Measurements from ENCODE around the gene SIX2. TPM values are rescaled to one million over a fixed set of nuclear protein-coding genes. Genes with fewer than 3 reads are reported as not detected.

SIX2 gene
- total RNA-seq, 1 experiment from 2014 or later, result not detected

- no peak for DNase-seq (ENCODE audit: low spot score)
These were observed 42.2 kb downstream of the SIX2 start for GRCh38 chr2:44967056-44967455.

GRCh38 chr2:44965684-44966083 is 43.6 kb downstream of the SIX2 start:
- DNase-seq (ENCODE audit: low spot score), result peak; percentile 25

GRCh38 chr2:44964752-44965236 is 44.5 kb downstream of the SIX2 start:
- no peak for DNase-seq (ENCODE audit: low spot score)

- no peak for DNase-seq (ENCODE audit: low spot score)
These were observed 47.0 kb downstream of the SIX2 start for GRCh38 chr2:44962176-44962695.

- no peak for DNase-seq (ENCODE audit: low spot score)
These were observed 48.4 kb downstream of the SIX2 start for GRCh38 chr2:44960871-44961270.

GRCh38 chr2:44959855-44960254 is 49.4 kb downstream of the SIX2 start:
- no peak for DNase-seq (ENCODE audit: low spot score)

- no peak for DNase-seq (ENCODE audit: low spot score)
These were observed 51.5 kb downstream of the SIX2 start for GRCh38 chr2:44957656-44958327.

GRCh38 chr2:44956843-44957242 is 52.4 kb downstream of the SIX2 start:
- no peak for DNase-seq (ENCODE audit: low spot score)

- peak; percentile 40 for DNase-seq (ENCODE audit: low spot score)
These were observed 53.5 kb downstream of the SIX2 start for GRCh38 chr2:44955593-44956392.

Other genes with a start within 250 kb of the SIX2 start
- not detected in 2 replicates for gene SIX3, start 67.8 kb downstream of the SIX2 start, total RNA-seq (2014; rRNA removed; shearing (Covaris generic))